GM10266 (cell line): ENCODE measurements around the gene FOXL2.

Source experiments
- DNase-seq: peaks from one replicate; pipeline ENCODE4 v3.0.0; 2012; ENCODE audit errors: extremely low spot score
- TF ChIP-seq, protein P1 (sequence below): IDR thresholded peaks from 2 replicates; pipeline ENCODE4 v1.5.1; 2012; ENCODE audit warnings: mild to moderate bottlenecking, low read depth; ENCODE audit not compliant: control insufficient read depth, insufficient read depth; ENCODE audit errors: missing control alignments

Gene FOXL2

GRCh38 chr3:138936741-138937689 lies 9.9 kb downstream of the FOXL2 start:
- no peak for DNase-seq
- TF ChIP-seq, protein P1, sequence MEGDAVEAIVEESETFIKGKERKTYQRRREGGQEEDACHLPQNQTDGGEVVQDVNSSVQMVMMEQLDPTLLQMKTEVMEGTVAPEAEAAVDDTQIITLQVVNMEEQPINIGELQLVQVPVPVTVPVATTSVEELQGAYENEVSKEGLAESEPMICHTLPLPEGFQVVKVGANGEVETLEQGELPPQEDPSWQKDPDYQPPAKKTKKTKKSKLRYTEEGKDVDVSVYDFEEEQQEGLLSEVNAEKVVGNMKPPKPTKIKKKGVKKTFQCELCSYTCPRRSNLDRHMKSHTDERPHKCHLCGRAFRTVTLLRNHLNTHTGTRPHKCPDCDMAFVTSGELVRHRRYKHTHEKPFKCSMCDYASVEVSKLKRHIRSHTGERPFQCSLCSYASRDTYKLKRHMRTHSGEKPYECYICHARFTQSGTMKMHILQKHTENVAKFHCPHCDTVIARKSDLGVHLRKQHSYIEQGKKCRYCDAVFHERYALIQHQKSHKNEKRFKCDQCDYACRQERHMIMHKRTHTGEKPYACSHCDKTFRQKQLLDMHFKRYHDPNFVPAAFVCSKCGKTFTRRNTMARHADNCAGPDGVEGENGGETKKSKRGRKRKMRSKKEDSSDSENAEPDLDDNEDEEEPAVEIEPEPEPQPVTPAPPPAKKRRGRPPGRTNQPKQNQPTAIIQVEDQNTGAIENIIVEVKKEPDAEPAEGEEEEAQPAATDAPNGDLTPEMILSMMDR: no peak

DNA sequence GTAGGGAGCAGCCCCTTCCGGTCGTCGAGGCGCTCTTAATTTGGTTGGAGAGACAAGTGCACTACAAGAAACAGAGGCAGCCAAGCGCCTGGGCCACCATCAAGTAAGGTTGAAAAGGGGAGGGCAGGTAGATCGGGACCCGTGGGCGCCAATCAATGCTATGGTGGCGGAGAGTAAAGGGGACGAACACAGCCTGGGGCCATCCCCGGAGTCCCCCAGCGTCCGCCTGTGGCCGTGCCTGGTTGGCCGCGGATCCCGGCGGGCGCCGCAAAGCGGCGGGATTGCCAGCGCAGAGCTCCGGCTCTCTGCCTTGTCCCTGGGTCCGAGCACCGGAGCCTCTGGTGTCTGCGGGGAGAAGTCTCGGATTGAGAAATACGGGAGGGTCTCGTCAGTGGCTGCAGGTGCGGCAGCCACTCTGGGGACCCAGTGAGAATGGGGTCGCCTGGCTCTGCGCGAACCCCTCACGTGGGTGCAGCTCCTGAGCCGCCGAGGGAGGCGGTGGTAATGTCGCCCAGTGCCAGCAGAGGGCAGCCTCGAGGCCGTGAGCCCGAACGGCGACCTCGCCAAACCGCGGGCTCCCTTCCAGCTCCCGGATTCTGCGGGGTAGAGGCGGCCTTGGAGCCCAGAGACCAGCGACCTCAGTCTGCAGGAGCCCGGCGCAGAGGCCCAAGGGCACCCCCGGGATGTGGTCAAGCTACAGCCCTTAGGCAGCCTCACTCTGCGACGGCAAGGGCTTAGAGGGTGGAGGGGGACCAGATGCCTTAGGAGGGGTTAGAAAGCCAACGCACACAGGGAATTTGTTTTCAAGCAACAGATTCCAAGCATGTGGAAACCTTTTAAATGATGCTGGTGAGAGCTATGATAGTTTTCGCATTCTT lies 10.8 kb downstream of the FOXL2 start:
- peak; percentile 89 for DNase-seq

DNA sequence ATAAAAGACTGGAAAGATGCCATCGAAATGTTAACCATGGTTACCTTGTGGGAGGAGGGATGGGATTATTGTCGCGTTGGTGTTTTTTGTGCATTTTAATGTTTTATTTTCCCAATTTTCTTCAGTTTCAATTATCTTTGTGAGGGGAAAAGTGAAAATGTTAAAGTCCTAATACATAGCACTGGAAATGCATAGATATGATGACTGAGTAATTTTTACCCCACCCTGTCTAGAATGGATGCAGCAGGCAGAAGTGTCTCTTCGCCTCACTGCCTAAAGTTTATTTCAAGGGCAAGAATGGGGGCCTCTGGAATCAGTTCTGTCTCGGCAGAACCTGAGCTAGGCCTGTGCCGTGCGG lies 11.5 kb downstream of the FOXL2 start:
- DNase-seq: no peak
- TF ChIP-seq, protein P1: no peak

More for the DNA sequence above, 10.8 kb downstream of the FOXL2 start:
- TF ChIP-seq, protein P1: peak; percentile 88

- TF ChIP-seq, protein P1: no peak
- DNase-seq: no peak
Measured at GRCh38 chr3:138933981-138934691, 12.8 kb downstream of the FOXL2 start.

DNA sequence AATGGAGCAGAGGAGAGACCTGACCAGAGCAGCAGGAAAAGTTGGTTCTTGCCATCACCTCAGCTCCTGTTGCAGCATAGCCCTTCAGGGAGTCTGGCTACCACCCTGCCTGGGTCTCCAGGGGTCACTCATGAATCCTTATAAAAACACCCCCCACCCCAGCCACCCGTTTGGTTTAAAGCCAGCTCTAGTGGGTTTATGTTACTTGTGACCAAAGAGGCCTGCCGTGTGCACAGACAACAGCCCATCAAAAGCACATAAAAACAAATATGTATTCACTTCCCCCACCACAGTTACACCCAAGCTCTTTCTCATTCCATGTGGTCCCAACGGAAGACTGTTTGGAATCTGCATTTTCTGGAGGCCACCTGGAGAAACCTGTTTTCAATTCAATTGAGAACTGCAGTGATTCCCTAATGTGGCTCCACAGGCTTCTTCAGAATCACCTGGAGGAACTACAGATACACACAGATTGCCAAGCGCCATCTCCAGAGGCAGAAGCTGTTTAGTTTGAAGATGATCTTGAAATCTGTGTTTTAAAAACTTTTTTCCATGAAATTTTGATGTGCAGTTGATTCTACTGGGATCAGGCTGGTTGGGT lies 13.8 kb downstream of the FOXL2 start:
- DNase-seq: no peak
- TF ChIP-seq, protein P1: no peak

DNA sequence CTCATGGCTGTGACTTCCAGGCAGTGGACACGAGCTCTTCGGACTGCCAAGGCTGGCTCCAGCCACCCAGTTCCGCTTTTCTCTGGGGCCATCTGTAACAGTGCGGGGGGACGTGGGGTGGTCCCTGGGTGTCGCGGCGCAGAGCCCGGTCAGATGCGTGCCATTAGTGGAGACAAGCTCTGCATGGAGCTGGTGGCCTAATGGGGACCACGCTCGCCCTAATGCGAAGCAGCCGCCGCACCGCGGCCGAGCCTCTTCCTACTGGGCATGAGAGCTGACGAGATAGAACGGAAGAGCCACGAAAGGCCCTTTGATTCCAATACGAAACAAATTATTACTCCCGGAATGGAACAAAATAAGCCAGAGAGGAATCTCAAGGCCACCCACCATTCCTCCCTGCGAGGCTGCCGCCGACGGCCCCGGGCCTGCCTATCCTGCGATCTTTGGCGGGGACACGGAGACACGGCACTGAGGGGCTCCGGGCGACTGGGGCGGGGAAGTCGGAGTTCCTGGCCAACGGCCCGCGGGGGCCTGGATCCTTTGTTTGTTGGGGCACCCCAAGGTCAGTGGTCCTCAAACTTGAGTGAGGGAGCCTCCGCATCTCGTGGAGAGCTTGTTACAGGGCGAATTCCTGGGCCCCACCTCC lies 18.1 kb downstream of the FOXL2 start:
- TF ChIP-seq, protein P1: no peak
- DNase-seq: no peak
